Pons (tissue), 1 donor: ENCODE data around the gene B3GALNT2.
"Not testable (repeated sequence)": the region's sequence is repeated elsewhere in the genome, so short reads cannot be mapped to it uniquely, and the experiment has no call there.

Experiments used
- DNase-seq: peaks from one replicate; pipeline ENCODE4 v3.0.0-alpha.2; 2016; ENCODE audit warnings: low spot score

Gene B3GALNT2

DNA sequence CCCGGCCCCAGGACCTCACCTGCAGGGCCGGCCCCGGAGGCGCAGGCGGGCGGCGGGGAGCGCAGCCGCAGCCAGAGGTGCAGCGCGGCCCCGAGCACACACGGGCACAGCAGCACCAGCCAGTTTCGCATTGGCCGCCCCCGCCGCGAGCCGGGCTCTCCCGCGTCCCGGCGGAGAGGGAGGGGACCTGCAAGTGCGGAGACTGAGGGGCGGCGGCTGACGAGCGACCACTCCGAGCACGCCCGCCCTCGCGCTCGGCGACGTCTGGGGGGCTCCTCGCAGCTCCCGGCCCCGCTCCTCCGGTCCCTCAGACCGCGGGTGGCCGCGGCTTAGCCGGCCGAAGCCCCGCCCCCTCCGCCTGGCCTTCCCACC lies at the start of gene B3GALNT2:
Gene B3GALNT2, minus strand, starts transcription at position 331 of the 372 bp plus-strand sequence. Its CDS starts 200 bp downstream, at position 131.
- no peak for DNase-seq

DNA sequence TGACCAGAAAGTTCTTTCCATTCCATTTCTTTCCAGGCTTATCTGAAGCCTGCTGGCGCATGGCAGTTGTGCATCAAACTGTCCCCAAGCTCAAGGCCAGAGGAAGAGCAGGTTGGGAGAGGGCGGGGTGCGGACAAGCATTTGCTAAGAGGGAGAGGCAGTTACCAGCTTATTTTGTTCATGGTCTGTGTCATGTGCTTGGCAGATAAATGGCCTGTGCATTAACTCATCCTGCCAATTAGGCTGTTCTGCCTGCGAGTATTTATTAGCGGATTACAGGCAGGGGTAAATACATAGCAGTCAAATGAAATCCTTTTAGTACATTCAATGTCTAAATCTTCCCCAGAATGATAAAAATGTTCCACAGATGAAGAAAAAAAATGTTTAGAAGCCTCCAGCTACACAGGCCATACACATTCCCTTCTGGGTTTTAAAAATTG lies 48.9 kb upstream of the B3GALNT2 start:
- no peak for DNase-seq

DNA sequence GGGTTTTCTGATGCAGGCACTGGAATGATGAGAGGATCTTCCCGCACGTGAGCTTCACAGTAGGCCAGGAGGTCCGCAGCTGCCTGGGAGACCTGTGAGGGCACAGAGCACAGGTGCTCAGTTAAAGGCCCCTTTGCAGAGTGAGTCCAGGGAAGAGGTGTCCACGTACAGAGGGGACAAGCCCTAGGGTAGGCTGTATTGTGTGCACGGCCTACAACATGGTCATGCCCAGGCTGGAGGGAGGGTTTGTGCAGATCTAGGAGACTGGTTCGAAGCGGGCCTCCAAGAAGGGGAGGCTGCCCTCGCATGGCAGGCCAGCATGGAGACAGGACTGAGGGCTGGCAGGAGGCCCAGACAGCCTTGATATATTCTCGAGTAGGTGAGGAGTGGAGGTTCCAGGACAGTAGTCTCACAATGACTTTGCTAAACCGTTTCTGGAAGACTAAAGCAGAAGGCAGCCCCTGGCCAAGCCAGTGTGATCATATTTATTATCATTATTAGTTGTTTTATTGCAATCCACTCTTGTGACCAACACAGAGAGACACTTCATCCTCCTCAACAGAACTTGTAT lies 48.0 kb upstream of the B3GALNT2 start:
- DNase-seq: no peak

DNA sequence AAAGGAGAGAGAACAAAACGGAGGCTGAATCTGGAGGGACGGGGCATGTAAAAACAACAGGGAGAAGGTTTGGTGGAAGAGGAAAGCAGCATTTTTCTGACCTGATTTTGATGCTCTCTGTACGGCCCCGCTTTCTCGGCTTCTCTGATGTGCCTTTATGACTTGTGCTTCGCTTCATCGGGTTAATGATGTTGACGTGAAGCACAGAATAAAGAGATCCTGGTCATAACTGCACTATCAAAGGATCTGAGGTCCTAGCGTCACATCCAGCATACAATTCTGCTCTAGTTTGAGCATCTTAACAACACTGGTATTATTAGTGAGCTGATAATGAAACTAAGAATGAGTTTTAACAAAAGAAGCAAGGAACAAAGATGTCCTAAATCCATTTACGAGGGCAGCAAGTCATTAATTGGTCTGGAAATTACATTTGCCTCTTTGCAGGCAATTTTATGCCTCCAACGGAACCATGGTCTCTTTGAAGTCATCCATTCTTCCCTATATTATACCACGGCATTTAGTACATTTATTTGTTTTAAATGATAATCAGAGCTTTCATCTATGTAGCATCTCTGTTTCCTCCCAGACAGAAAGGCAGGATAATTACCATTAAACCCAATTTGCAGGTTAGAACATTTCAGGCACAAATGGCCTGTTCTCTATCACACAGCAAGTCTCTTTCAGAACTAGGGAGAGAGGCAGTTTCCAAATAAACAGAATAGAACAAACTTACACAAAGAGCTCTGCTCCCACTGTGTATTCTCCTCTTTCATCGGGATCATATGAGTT lies 45.3 kb upstream of the B3GALNT2 start:
- DNase-seq: no peak

DNA sequence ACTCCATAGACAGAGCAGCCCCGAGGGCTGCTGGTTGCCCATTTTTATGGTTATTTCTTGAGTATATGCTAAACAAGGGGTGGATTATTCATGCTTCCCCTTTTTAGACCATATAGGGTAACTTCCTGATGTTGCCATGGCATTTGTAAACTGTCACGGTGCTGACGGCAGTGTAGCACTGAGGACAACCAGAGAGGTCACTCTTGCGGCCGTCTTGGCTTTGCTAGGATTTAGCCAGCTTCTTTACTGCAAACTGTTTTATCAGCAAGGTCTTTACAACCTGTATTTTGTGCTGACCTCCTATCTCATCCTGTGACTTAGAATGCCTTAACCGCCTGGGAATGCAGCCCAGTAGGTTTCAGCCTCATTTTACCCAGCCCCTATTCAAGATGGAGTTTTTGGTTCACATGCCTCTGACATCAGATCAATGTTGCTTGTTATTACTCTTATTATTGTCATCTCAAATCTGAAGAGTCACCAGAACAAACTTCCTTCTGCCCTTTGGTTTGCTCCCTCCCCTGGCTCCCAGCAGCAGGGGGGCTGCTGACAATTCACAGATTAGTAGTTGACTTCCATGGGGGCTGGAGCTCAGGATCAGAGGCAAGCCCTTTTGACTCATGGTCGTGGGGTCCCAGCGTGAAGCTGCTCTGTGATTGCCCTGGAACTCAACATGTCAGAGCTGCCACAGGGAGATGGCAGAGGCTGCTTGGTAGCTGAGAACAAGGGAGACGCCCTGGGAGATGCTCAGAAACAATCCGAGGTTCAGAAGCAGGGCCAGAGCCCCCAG lies 42.3 kb upstream of the B3GALNT2 start:
- not testable (repeated sequence) for DNase-seq

DNA sequence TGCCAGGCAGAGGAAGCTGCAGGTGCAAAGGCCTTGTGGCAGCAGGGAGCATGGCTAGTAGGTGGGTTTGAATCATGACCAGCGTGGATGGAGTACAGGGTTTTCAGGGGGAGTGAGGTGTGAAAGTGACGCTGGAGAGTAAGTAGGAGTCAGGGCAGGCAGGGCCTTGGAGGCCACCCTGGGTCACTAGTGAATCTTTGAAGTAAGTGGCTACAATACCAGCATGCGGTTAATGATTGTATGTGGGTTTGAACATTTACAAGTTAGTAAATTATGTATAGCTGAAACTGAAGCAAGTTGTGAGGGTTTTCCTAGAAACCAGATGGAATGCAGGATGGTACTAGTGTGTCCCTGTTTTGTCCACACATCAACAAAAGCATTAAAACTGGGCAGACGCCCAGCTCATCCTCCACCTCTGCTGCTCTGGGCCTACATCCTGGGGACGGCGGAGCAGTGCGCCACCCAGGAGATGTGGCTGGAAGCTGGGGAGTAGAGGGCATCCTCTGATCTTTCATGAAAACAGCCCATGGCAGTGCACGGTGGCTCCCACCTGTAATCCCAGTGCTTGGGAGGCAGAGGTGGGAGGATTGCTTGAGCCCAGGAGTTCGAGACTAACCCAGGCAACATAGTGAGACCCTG lies 41.2 kb upstream of the B3GALNT2 start:
- no peak for DNase-seq

DNA sequence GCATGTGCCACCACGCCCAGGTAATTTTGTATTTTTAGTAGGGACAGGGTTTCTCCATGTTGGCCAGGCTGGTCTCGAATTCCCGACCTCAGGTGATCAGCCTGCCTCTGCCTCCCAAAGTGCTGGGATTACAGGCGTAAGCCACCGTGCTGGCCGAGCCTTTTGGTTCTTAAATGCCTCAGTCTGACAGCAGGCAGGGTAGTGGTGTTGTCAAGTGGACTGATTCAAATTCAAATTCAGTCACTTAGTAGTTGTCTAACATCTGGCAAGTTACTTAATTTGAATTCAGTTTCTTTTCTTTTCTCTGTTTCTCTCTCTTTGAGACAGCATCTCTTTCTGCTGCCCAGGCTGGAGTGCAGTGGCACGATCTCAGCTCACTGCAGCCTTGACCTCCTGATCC lies 38.6 kb upstream of the B3GALNT2 start:
- DNase-seq: not testable (repeated sequence)

DNA sequence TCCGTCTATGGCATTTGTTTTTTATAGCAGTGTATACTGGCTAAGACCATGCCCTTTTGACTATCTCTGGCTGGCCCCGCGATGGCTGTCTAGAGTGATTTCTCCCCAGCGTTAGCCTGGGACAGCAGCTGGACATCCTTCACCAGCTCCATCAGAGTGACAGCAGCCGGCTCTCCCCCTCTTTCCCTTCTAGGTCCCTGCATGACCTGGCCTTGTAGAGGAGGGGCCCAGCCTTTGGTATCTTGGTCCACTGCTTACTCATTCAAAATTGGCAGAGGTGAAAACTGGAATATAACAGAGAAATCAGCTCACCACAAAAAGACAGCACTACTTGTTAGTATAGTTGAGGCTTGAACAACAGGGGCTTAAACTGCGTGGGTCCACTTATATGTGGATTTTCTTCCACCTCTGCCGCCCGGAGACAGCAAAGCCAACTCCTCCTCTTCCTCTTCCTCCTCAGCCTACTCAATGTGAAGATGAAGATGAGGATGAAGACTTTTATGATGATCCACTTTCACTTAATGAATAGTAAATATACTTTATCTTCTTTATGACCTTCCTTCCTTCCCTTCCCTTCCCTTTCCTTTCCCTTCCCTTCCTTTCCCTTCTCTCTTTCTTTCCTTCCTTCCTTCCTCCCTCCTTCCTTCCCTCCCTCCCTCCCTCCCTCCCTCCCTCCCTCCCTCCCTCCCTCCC lies 29.4 kb upstream of the B3GALNT2 start:
- DNase-seq: no peak

DNA sequence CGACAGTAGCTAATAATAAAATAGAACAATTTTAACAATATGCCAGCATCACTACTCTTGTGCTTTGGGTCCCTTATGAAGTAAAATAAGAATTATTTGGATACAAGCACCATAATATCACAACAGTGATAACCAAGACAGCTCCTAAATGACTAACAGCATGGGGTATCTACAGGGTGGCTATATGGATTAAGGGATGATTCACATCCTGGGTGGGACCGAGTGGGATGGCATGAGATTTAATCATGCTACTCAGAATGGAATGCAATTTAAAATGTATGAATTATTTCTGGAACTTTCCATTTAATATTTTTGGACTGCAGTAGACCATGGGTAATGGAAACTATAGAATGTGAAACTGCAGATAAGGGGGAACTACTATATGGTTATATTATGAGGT lies 28.1 kb upstream of the B3GALNT2 start:
- DNase-seq: no peak

DNA sequence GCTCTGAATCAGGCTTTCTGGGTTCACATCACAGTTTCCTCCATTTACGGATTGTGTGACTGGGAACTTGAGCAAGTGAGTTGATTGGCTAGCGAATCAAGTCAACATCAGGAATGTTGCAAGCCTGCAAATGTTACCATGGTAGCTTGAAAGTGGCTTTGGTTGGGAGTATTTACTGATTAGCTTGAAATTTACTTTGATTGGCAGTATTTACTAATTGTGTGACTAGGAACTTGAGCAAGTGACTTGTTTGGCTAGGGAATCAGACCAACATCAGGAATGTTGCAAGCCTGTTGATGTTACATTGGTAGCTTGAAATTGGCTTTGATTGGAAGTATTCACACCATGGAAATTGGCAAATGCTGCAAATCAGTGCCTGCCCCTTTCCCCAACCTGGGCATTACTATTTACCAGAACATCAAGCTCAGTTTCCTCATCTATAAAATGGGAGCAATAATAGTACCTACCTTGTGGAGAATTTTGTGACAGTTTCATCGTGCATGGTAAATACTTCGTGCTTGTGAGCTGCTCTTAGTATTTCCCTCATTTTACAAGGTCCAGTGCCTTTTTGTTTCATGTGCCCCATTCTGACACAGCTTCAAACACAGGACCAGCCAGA lies 23.1 kb upstream of the B3GALNT2 start:
- DNase-seq: no peak

DNA sequence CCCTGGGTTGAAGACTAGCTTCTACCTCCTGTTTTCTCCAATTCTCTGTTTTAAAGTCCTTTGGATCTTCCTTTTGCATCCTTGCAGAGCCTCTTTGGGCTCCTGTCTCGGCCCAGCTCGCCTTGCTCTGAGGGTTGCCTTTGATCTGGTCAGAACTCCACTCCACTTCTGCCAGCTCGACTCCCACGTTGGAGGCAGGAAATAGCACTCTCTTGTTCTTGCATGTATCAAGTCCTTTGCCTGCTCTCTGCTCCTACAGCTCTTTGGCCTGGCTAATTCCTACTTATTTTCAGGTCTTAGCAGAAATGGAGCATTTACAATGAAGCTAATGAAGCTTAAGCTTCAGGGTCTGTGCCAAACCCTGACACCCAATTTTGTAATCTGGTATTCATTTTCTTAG lies 21.1 kb upstream of the B3GALNT2 start:
- no peak for DNase-seq

DNA sequence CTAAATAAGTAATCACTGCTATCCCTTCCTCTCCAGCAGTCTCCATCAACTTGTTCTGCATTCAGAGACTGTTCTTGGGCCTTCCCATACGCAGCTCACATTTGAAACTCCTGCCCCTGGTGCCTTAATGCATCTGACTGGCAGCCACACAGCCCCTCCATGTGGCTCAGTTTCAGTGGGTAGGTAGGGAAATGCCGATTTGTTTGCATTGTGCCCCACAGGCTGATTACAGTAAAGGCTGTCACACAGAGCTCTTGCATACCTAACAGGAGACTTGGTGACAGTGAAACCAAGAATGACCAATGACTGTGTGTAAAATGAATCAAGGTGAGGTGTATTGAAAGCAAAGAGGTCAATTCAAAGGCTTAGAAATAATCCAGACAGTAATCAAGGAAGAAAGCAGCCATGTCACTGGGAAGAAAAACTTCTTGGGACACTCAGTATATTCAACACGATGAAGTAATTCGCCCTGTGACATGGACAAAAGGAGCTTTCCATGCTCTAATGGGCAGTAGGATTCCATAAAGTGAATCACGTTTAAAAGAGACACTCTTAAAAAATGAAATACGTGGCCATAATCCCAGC lies 12.7 kb upstream of the B3GALNT2 start:
- DNase-seq: no peak

DNA sequence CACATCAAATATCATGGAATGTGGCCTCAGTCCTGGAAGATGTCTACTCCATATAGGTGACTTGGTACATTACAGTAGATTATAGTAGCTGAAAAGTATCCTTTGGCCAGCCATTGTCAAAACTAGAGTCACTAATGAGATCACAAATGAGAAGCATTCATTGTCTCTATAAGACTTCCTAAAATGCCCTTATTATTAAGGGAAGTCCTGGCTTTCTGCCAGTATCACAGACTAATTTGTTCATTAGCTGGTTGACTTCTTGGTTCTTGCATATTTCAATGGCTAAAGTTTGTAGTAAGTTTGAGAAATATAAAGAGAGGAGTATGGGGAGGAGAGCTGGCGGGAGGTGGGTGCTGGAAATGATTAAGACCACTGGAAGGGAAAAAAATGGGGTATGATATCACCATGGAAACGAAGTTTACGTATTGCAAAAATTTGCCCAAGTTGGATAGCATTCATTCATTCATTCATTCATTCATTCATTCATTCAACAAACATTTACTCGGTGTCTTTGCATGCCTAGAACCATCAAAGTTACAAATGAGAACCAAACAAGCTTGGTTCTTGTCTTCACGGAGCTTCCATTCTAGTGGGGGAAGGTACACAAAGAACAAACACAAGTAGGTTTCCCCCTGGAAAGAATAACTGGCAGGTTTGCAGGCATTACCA lies 11.7 kb upstream of the B3GALNT2 start:
- DNase-seq: no peak

DNA sequence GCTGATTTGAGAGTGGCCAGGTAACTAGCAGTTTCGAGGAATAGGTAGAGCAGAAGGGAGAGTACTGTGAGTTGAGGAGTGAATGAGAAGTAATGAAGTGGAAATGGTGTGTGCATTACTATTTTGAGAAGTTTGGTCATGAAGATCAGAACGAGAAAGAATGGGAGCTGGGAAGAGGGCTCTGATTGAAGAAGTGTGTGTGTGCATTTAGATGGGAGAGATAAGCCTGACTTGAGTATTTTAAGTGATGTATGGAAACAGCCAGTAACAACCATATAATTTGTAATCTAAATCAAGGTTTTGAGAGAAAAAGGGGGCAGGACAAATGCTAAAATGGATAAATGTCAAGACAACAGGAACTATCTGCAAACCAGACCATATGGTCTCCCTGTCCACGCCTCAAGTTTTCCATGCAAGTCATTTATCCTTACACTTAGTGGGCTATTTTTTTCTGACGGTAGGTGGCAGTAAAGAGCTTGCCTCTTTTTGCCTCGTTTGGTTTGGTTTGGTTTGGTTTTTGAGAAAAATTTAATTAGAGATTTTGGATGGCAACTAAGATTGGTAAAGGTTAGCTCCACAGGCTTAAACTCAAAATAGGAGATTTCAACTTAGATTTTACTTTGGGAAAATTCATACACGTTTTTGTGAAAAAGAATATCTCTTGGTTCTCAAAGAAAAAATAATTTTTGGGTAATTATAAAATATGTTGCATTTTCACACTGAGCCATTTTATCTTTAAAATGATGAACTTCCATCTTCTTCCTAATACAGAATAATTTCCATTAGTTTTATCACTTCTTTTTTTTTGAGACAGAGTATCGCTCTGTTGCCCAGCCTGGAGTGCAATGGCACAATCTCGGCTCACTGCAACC lies 9.5 kb upstream of the B3GALNT2 start:
- DNase-seq: peak; percentile 81

DNA sequence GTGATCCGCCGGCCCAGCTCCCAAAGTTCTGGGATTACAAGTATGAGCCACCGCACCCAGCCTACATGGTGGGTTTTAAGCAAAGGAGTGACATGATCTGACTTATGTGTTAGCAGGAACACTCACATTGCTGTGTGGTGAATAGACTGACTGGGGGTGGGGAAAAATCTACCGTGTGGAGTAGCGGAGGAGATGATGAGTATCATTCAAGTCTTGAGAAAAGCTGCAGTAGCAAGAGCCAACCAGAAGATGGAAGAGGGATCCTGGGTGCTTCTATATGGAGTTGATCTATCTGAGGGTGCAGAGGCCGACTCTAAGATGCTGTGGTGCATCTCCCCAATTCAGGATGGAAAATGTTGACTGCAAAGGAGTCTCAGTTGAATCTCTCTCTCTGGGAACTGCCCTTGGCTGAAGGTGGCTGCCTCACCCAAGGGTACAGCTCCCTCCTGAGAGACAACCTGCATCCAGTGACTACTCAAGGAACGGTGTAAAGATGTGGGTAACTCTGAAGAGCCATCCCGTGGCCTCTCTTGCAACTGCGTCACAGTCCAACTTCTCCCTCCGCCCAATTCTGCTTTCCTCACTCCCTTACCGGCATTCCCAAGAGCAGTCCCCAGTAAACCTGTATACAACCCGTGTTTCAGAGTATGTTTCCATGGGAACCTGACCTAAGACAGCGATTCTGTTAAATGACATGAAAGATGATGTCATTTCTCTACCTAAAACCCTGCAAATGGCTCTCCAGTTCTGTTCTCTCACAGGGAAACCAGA lies 7.4 kb upstream of the B3GALNT2 start:
- no peak for DNase-seq

DNA sequence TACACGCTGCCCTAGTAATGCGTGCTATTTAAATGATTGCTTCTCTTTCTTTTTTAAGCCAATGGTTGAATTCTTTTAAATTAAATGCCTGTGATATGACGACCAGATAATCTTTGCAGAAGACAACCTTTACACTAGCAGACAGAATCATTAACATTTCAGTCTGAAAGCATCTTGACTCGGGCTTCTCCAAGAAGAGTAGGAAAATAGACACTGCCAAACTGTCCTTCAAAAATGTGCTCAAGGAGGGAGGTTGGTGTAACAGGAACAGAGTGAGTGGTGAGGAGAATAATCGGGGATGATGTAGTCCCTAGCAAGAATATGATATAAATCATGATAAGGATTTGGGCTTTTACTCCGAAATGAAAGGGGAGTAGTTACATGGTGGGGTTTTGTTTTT lies 6.6 kb upstream of the B3GALNT2 start:
- no peak for DNase-seq

DNA sequence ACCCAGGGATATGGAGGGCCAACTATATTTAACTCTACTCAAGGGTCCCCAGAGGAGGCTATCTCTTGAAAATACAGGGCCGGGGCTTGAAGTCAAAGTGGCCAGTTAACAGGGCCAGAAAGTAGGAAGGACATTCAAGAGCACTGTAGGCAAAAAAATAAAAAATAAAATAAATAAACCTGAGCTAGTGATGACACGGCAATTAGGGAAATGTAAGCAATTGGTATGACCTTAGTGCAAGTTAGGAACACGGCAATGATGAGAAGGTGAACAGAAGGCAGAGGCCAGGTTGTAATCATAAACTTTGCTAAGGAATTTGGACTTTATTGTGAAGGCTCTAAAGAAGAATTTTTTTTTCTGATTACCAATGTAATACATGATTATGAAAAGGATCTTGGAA lies 3.4 kb upstream of the B3GALNT2 start:
- DNase-seq: no peak

DNA sequence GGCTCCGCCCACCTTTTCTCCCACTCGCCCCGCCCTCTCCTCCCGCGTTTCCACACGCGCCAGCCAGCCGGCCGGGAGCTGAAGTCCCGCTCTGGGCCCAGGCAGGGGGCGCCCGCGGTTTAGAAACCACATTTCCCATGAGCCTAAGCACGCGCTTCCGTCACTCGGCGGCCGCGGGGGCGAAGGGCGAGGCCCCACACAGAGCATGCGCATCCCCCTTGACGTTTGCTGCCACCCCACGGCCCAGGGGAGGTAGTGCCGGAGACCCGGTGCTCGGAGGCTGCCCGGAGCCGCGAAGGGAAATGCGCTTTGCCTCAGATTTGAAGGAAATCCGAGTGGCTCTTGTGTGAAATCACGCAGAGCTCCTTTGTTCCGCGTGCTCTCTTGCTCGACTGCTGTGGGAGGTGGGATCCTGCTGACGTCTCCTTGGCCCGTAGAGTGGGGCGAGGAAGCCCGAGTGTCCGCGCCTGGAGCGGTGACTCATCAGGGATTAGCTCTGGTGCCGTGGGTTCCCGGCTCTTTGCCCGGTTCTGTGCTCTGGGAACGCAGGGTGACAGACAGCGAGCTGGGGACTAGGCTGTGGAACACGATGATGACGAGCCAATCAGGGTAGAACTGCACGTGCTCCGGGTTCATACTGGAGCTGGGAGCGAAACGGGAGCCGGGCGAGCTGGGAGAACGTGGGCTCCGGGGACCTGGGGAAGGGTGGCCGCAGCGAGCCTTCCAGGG lies 406 bp upstream of the B3GALNT2 start:
- peak; percentile 99 for DNase-seq
